Breast epithelium (tissue), 3 donors: ENCODE measurements around the gene SCGN.

Experiments used
- POLR2A ChIP-seq: fragments of 450-650 bp; IDR thresholded peaks from one replicate; pipeline ENCODE4 v1.6.1; 2016; ENCODE audit warnings: antibody characterized with exemption, mild to moderate bottlenecking, moderate library complexity
- POLR2AphosphoS5 ChIP-seq, 3 donors: sonication (generic); formaldehyde crosslinking; IDR thresholded peaks; one replicate each; pipeline ENCODE4 v1.6.1; 2017; ENCODE audit warnings: antibody characterized with exemption in 3 of 3

DNA sequence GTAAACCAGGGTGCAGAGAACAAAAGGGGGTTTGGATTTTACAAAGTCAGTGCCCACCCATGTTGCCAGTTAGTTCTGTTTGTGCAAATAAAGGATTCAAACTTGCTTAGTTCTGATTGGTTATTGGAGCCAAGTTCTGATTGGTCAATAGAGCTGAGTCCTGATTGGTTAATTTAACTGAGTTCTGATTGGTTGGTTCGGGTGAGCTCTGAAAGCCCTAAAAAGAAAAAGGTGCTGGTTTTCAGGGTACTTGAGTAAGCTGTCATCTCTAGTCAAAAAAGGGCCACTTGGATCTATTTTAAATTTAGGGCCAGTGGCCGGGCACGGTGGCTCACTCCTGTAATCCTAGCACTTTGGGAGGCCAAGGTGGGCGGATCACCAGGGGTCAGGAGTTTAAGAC, 47.6 kb downstream of the SCGN start:
- TF ChIP-seq POLR2AphosphoS5 (IDR thresholded peaks at IDR 0.05) (no peak), POLR2A (no peak)
